Stimulated activated CD4-positive, alpha-beta T cell treated with anti-CD3 and anti-CD28 coated beads, Interleukin-2, amount 100 ng/mL, for 24 hours (primary cell): Measurements from ENCODE around the gene TARDBP.
A peak's percentile ranks its signal among the peaks of the same experiment; 100 is the strongest.
"Not testable (repeated sequence)": the region's sequence is repeated elsewhere in the genome, so short reads cannot be mapped to it uniquely, and the experiment has no call there.

Experiments
- DNase-seq, 2 donors: peaks; one replicate each; pipeline ENCODE4 v3.0.0-alpha.2; 2020

The TARDBP gene

GRCh38 chr1:11012260-11013159 lies at the start of gene TARDBP:
Gene TARDBP, plus strand, starts transcription at chr1:11012654. Its CDS starts 1,074 bp downstream, at chr1:11013728.
- peak; percentile 91 to 94 for DNase-seq

- DNase-seq: peak in 1 of 2 donors; percentile 17
Observed at GRCh38 chr1:10965546-10966226, 46.8 kb upstream of the TARDBP start.

DNA sequence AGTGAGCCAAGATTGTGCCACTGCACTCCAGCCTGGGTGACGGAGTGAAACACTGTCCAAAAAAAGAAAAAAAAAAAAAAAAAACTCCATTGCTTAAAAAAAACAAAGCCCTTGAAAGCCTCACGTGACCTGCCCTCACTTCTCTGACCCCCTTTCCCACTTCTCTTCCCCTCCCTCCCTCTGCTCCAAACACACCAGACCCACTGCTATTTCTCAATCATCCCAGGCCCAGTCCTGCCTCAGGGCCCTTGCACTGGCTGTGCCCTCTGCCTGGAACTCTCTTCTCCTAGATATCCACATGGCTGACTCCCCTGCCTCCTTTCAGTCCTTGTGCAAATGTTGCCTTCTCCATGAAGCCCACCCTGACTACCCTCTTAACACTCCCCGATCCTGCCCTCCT lies 45.4 kb upstream of the TARDBP start:
- DNase-seq: no peak

DNA sequence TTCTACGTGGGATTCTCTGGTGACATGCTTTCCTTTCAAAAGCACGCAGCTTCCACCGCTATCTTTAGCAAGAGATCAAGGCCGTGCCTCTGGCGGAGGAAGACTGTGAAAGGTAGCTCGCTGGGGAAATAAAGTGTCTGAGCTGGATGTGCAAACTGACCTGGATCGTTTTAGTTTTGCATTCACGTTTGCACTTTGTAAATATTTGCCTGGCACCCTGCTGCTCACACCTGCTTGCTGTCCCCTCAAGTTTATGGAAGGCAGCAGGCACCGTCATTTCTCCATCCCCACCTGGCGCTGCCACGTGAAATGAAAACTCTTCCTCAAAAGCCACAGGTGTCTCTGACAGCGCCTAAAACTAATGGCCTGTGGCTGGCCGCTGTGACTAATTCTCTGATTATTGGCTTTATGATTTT lies 44.0 kb upstream of the TARDBP start:
- DNase-seq: no peak

DNA sequence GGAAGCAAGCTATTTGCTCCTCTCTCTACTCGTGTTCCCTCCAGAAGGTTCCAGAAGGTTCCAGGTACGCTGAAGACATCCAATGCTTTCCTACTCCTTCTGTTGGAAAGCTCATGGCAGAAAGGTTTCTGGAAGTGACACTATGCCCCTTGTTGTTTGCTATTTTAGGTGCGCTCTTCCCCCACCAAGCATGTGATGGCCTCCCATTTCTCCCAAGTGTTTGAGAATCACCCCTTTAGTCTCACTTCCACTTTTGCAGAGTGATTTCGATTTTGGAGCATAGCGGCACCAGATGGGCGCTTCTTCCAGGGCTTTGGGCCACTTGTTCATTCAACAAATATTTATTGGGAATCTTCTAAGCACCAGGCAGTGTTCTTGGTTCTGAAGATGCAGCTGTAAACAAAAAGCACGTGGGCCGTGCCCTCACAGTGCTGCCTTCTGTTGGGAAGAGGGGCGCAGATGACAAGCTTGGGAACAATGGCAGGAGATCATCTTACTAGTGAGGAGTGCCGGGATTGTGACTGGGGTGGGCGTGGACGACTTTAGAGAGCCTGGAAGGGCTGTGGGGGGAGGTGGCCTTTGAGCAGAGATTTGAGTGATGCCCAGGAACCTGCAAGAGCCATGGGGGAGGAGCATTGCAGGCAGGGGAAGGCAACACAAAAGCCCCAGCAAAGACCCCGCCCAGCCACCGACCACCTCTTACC lies 43.0 kb upstream of the TARDBP start:
- no peak for DNase-seq

- no peak for DNase-seq
Observed at GRCh38 chr1:10969971-10970332, 42.5 kb upstream of the TARDBP start.

DNA sequence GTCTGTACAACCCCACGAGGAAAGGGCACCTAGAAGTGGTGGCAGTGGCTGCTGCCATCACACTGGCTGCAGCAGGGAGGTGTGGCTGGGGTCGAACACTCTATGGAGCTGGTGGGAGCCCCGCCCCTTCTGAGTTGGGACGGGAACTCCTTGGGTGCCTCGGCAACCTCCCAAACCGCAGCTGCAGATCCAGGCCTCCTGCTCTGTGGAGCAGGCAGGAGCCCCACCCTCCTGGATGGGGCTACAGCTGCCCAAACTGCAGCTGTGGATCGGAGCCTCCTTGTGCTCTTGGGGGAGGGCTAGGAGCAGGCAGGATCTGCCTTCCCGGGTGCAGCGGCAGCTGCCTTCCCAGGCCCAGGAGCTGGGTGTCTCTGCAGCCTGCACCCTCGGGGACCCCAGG lies 38.9 kb upstream of the TARDBP start:
- no peak for DNase-seq

- no peak for DNase-seq
Observed at GRCh38 chr1:10973956-10974881, 38.2 kb upstream of the TARDBP start.

- DNase-seq: no peak
Observed at GRCh38 chr1:10975567-10976326, 36.7 kb upstream of the TARDBP start.

DNA sequence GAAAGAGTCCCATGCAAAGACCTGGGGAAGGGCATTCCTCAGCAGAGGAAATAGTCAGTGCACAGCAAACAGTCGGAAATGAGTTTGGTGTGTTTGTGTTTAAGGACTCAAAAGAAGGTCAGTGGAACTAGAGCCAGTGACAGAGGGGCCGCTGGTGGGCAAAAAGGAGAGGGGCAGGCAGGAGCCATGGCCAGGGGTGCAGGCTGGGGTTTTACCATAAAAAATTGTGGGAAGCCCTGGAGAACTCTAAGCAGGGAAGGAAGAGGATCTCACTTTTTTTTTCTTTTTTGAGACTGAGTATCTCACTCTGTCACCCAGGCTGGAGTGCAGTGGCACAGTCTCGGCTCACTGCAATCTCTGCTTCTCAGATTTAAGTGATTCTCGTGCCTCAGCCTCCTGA lies 33.7 kb upstream of the TARDBP start:
- no peak for DNase-seq

DNA sequence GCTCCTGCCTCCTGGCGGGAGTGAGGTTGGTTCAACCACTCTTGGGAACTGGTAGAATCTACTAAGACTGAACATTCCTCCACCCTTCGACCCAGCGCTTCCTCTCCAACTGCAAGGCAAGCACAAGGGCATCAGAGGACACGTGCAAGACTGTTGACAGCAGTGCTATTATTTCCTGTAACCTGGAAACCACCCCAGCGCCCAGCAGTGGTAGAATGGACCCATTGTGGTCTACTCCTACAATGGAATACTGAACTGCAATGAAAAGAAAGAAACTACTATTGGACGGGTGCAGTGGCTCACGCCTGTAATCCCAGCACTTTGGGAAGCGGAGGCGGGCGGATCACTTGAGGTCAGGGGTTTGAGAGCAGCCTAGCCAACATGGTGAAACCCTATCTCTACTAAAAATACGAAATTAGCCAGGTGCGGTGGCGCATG lies 33.0 kb upstream of the TARDBP start:
- DNase-seq: no peak

DNA sequence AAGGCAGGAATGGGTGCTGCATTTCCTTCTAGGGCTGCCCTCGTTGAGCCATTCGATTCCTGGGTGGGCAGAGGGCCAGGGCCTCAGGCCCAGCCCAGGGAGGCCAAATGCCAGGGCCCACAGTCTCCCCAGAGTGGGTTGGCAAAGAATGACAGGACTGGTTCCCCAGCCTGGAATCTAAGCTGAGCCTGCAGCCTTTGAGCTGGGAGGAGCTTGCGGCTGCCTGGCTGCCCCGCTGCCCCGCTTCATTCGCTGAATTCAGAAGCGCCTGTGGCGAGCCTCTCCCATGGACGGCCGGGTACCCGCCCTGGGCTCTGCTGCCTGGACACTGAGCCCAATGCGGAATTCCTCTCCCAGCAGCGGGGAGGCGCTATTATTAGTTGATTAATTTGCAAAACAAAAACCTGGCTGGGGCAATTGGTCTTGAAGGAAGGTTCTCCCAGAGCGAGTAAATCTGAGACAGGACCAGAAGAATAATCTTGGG lies 32.3 kb upstream of the TARDBP start:
- no peak for DNase-seq

DNA sequence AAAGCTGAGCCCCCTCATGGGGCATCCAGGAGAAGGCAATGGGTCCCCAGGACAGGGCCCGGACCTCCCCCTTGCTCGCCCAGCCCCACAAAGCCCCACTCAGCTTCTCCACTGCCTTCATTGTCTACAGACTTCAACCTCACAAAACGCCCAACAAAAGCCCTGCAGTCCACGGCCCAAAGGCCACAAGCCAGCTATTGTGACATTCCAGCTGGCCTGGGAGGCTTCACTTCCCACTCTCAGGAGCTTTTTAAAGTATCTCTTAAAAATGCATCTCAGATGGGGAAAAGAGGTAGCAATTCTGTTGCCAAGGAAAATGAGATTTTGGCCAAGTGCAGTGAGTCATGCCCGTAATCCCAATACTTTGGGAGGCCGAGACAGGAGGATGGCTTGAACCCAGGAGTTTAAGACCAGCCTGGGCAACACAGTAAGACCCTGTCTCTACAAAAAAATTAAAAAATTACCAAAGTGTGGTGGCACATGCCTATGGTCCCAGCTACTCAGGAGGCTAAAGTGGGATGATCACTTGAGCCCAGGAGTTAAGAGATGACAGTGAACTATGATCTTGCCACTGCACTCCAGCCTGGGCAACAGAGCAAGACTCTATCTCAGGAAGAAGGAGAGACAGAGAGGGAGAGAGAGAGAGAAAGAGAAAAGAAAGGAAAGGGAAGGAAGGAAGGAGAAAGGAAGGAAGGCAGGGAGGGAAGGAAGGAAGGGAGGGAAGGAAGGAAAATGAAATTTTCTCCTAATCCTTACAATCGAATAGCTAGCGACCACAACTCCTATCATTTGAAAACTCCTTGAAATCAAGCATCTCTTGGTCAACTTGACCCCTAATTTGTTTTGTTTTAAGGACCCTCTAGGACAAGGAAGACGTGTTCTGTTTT lies 31.4 kb upstream of the TARDBP start:
- DNase-seq: no peak

DNA sequence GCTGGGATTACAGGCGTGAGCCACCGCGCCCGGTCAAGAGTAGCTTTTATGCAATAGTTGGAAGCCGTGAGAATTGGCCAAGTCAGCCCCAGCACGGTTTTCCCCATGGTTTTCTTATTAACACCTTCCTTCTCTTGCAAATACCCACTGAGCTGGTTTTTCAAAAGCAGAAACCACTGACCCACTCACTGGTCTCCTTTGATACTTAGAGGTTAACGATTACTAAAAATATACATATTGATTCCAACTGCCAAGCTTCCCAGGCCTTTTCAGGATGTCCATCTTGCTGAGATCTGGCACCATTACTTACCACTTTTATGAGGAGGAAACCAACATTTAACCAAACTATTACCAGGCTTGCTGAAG lies 25.9 kb upstream of the TARDBP start:
- no peak for DNase-seq

DNA sequence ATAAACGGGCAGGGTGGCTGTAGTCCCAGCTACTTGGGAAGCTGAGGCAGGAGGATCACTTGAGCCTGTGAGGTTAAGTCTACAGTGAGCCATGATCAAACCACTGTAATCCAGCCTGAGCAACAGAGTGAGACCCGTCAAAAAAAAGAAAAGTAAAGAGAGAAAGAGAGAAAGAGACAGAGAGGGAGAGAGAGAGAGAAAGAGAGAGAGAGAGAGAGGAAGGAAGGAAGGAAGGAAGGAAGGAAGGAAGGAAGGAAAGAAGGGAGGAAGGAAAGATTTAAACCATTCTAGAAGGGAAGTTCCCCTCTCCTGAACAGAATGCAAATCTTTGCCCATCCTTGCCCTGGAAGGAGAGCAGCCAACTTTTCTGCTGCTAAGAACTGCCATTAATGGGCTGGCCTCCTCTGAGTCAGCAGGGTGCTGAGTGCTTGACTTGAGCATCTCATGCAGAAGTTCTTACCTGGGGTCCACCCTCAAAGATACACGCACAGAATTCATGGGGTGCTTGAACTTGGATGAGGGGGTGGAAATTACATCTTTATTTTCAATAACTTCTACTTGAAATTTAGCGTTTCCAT lies 24.5 kb upstream of the TARDBP start:
- no peak for DNase-seq

DNA sequence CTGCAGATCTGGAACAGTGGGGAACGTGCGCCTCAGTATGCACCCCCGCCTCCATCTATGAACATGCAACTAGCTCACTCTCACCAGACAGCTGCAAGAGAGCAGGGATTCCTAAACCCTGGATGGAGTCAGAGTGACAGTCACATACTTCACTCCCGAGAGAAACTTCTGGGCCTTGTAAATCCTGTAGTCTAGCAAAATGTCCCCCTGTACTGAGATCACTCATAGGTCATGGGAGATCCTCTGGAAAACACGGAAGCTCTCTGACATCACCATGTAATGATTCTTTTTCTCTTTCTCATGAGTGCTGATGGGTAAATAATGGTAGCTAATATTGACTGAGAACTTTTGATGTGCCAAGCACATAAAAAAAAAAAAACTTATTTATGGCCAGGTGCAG lies 23.4 kb upstream of the TARDBP start:
- DNase-seq: no peak

GRCh38 chr1:10989920-10990516 lies 22.4 kb upstream of the TARDBP start:
- not testable (repeated sequence) for DNase-seq

GRCh38 chr1:10990828-10991227 lies 21.6 kb upstream of the TARDBP start:
- DNase-seq: no peak

DNA sequence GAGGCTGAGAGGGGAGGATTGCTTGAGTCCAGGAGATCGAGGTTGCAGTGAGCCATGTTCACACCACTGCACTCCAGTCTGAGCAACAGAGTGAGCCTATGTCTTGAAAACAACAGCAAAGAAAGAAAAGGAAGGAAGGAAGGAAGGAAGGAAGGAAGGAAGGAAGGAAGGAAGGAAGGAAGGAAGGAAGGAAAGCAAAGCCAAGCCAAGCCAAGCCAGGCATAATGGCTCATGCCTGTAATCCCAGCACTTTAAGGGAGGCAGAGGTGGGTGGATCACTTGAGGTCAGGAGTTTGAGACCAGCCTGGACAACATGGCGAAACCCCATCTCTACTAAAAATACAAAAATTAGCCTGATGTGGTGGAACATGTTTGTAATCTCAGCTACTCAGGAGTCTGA lies 20.4 kb upstream of the TARDBP start:
- not testable (repeated sequence) for DNase-seq

- DNase-seq: no peak
Observed at GRCh38 chr1:10992864-10993263, 19.6 kb upstream of the TARDBP start.
